Measurements from ENCODE around the gene OR10G4. TPM values are rescaled to one million over a fixed set of nuclear protein-coding genes. Genes with fewer than 3 reads are reported as not detected.

The OR10G4 gene, protein sequence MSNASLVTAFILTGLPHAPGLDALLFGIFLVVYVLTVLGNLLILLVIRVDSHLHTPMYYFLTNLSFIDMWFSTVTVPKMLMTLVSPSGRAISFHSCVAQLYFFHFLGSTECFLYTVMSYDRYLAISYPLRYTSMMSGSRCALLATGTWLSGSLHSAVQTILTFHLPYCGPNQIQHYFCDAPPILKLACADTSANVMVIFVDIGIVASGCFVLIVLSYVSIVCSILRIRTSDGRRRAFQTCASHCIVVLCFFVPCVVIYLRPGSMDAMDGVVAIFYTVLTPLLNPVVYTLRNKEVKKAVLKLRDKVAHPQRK
- not detected in 2 replicates for total RNA-seq

DNA sequence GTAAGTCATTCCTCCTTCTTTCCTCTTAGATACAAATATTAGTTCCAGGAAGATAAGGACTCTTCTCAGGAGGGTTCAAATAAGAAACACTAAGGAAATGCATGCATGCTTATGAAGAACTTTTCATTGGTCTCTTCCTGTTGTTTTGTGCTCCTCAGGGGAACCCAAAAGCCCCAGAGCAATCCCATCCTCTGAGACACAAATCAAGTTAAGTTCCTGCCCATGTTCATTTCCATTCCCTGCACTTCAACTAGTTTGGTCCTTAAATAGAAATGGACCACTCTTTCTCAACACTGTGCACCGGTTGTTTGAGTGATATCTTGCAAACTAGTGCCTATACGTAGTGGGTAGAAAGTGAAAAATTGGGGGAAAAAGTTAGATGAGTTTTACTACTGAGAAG lies at the start of gene OR10G4:
OR10G4 (plus strand) TSS at position 301 of the 400 bp plus-strand sequence. CDS start 2,578 bp downstream, outside the sequence.

DNA sequence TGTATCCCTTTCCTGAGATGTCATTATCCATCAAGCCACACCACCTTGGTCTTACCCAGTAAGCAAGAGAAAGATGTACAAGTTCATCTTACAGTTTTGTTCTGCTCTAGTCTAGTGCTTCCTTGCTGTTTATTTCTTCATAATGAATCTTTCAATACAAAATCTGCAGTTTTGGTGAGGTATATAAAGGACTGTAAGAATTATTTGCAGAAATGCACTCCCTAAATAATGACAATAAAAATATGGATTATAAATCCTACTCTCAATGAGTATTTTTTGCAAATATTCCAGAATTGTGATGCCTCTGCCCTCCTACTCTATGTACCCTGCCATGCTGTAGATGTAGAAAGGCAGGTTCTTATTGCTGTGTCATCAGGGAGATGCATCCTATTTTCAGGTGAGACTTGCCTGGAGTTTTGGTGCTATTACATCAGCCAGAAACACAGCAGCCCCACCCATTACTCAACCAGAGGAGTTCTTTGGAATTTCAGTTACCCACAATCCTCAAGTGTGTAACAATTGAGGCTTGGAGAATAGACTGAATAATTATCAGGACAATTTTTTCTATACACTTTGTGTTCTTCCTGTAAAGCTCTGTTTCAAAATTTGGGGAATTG lies 35.0 kb upstream of the OR10G4 start, which contains the start of gene OR10S1:
OR10S1 (minus strand) TSS at position 51 of the 617 bp plus-strand sequence. CDS start 117 bp downstream, outside the sequence.

GRCh38 chr11:123995119-123995518 lies 17.7 kb upstream of the OR10G4 start, which contains the start of gene OR10G6:
OR10G6 (minus strand) TSS chr11:123995161; CDS start chr11:123995161, 0 bp downstream.

DNA sequence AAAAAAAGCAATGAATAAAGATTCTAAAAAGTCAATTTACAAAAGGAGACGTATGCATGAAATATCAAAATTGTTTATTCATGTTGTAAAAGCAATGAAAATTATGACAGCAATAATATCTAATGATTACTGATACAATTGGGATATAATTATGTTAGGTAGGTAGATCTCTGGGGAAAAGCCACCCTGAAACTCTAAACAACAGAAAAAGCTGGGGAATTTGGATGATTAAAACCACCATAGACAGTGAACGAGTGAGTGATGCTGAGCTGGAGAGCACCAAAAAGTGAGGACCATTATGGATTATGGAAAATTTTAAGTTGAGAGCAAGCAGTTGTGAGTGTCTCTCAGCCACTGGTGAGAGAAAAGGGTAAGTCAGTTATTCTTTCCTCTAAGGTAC lies 13.7 kb downstream of the OR10G4 start, which contains the start of gene OR10G8:
OR10G8 (plus strand) TSS at position 301 of the 400 bp plus-strand sequence. CDS start 2,825 bp downstream, outside the sequence.

DNA sequence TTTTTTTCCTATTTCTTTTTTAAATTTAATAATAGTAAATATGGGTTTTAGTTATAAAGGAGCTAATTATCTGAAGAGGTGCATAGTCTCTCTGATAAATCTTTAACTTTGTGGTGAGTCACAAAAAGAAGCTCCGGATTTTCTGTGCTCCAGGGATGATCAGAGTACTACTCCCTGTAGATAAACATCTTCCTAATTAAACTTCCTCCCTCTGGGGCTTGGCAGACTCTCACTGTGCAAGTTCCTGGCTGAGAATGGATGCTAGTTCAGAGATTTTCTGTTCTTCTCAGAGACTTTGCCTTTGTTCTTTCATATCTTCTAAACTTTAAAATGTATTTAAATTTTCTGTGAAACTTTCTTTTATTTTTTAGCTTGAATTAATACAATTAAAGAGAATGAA lies 28.5 kb downstream of the OR10G4 start, which contains the start of gene OR10G7:
OR10G7 (minus strand) TSS at position 72 of the 400 bp plus-strand sequence. CDS start 2,324 bp downstream, outside the sequence.

Other genes with a start within 250 kb of the OR10G4 start
- gene OR6M1, start 206.6 kb upstream of the OR10G4 start, total RNA-seq = not detected in 2 replicates
- gene TMEM225, start 127.3 kb upstream of the OR10G4 start, total RNA-seq = not detected in 2 replicates
- not detected in 2 replicates for gene OR8D4, start 110.8 kb upstream of the OR10G4 start, total RNA-seq
- gene OR4D5, start 73.4 kb upstream of the OR10G4 start, total RNA-seq = not detected in 2 replicates
- gene OR6T1, start 69.2 kb upstream of the OR10G4 start, total RNA-seq = not detected in 2 replicates
- not detected in 2 replicates for gene OR10S1, start 35.2 kb upstream of the OR10G4 start, total RNA-seq
- not detected in 2 replicates for gene OR10G6, start 17.8 kb upstream of the OR10G4 start, total RNA-seq
- gene OR10G9, start 10.0 kb downstream of the OR10G4 start, total RNA-seq = not detected in 2 replicates
- not detected in 2 replicates for gene OR10G8, start 13.8 kb downstream of the OR10G4 start, total RNA-seq
- not detected in 2 replicates for gene OR10G7, start 28.3 kb downstream of the OR10G4 start, total RNA-seq
- gene VWA5A, start 102.5 kb downstream of the OR10G4 start, total RNA-seq = 4.8 and 5.8 TPM in 2 replicates
- not detected in 2 replicates for gene OR10D3, start 170.3 kb downstream of the OR10G4 start, total RNA-seq
- not detected in 2 replicates for gene OR8G1, start 228.1 kb downstream of the OR10G4 start, total RNA-seq
- not detected in 2 replicates for gene OR8G5, start 243.4 kb downstream of the OR10G4 start, total RNA-seq

Data from mammary microvascular endothelial cell (primary cell).